GM23338 (cell line): ENCODE measurements around the gene CTNND2. TPM values are rescaled to one million over a fixed set of nuclear protein-coding genes. Genes with fewer than 3 reads are reported as not detected.

Experiments used
- ATAC-seq: fragments of 200-7000 bp; cut with Tn5 transposase; 3 replicates; pipeline ENCODE4 v1.9.1; 2020
- DNase-seq: peaks from one replicate; pipeline ENCODE4 v3.0.0-alpha.2; 2015; ENCODE audit warnings: low spot score
- H2AFZ ChIP-seq: fragments of 200-600 bp; sonication (generic); 2 replicates; pipeline ENCODE4 v1.8.0; 2016; ENCODE audit warnings: antibody characterized with exemption, mild to moderate bottlenecking, moderate library complexity
- H3F3A ChIP-seq: fragments of 200-600 bp; sonication (generic); replicated peaks from 2 replicates; pipeline ENCODE4 v1.8.0; 2017; ENCODE audit warnings: antibody characterized with exemption, mixed run types, low read depth
- H3K27ac ChIP-seq: fragments of 200-600 bp; sonication (generic); 2 replicates; pipeline ENCODE4 v1.6.1; 2016; ENCODE audit warnings: low read depth
- H3K27me3 ChIP-seq: fragments of 200-600 bp; sonication (generic); 2 replicates; pipeline ENCODE4 v1.8.0; 2016; ENCODE audit warnings: mild to moderate bottlenecking, mixed run types, moderate library complexity; ENCODE audit not compliant: insufficient read depth
- H3K36me3 ChIP-seq: fragments of 200-600 bp; sonication (generic); 2 replicates; pipeline ENCODE4 v1.8.0; 2016; ENCODE audit warnings: mild to moderate bottlenecking; ENCODE audit not compliant: insufficient read depth
- H3K4me1 ChIP-seq: fragments of 200-600 bp; sonication (generic); 2 replicates; pipeline ENCODE4 v1.8.0; 2016; ENCODE audit warnings: mild to moderate bottlenecking, moderate library complexity; ENCODE audit not compliant: insufficient read depth
- H3K4me2 ChIP-seq: fragments of 200-600 bp; sonication (generic); 2 replicates; pipeline ENCODE4 v1.7.1; 2017; ENCODE audit warnings: mixed run types
- H3K4me3 ChIP-seq: fragments of 200-600 bp; sonication (generic); 2 replicates; pipeline ENCODE4 v1.6.1; 2016; ENCODE audit warnings: mixed run types
- H3K79me2 ChIP-seq: fragments of 200-600 bp; sonication (generic); replicated peaks from 2 replicates; pipeline ENCODE4 v1.8.0; 2017; ENCODE audit warnings: mild to moderate bottlenecking; ENCODE audit not compliant: insufficient read depth
- H3K9me2 ChIP-seq: fragments of 200-600 bp; sonication (generic); 2 replicates; pipeline ENCODE4 v1.8.0; 2017; ENCODE audit not compliant: insufficient read depth
- H4K20me1 ChIP-seq: fragments of 200-600 bp; sonication (generic); replicated peaks from 2 replicates; pipeline ENCODE4 v1.8.0; 2017; ENCODE audit warnings: mild to moderate bottlenecking; ENCODE audit not compliant: insufficient read depth
- H3K27ac Mint-ChIP-seq: 2 replicates; pipeline ENCODE4 v1.8.0; 2020; ENCODE audit warnings: inconsistent platforms, mild to moderate bottlenecking, moderate library complexity, mixed read lengths
- H3K27me3 Mint-ChIP-seq: 3 replicates; pipeline ENCODE4 v1.8.0; 2022; ENCODE audit warnings: low read depth, mild to moderate bottlenecking, moderate library complexity, mixed read lengths, inconsistent platforms; ENCODE audit not compliant: insufficient read depth, poor library complexity
- H3K36me3 Mint-ChIP-seq: 3 replicates; pipeline ENCODE4 v1.8.0; 2021; ENCODE audit warnings: low read depth, mild to moderate bottlenecking, inconsistent platforms, moderate library complexity, mixed read lengths
- H3K4me1 Mint-ChIP-seq: 3 replicates; pipeline ENCODE4 v1.8.0; 2020; ENCODE audit warnings: mild to moderate bottlenecking, inconsistent platforms, mixed read lengths
- H3K4me3 Mint-ChIP-seq: 3 replicates; pipeline ENCODE4 v1.8.0; 2021; ENCODE audit warnings: moderate library complexity, mild to moderate bottlenecking, inconsistent platforms, mixed read lengths
- H3K9me3 Mint-ChIP-seq: 3 replicates; pipeline ENCODE4 v1.8.0; 2020; ENCODE audit warnings: moderate library complexity, mild to moderate bottlenecking, inconsistent platforms, mixed read lengths
- CREB1 ChIP-seq: fragments of 250-450 bp; sonication (Bioruptor Pico); IDR thresholded peaks from 2 replicates; pipeline ENCODE4 v1.5.0; 2020; ENCODE audit warnings: low read depth, mild to moderate bottlenecking, moderate library complexity
- CTCF ChIP-seq, 2 experiments: fragments of 200-600 bp in 1 of 2; sonication (generic) in 1 of 2; conservative IDR thresholded peaks; 2 replicates each; pipeline versions ENCODE4 v1.5.1 to v1.6.1; 2016 to 2017; ENCODE audit warnings: antibody characterized with exemption in 2 of 2, low read depth in 2 of 2, mild to moderate bottlenecking in 2 of 2, moderate library complexity in 1 of 2
- ETS1 ChIP-seq: IDR thresholded peaks from 2 replicates; pipeline ENCODE4 v1.6.1; 2016; ENCODE audit warnings: antibody characterized with exemption
- EZH2 ChIP-seq: fragments of 200-600 bp; sonication (generic); IDR thresholded peaks from one replicate; pipeline ENCODE4 v1.8.0; 2017; ENCODE audit warnings: antibody characterized with exemption, mild to moderate bottlenecking, low read depth; ENCODE audit not compliant: unreplicated experiment
- EZH2phosphoT487 ChIP-seq: fragments of 200-600 bp; sonication (generic); IDR thresholded peaks from one replicate; pipeline ENCODE4 v1.8.1; 2018; ENCODE audit warnings: antibody characterized with exemption; ENCODE audit not compliant: unreplicated experiment
- NANOG ChIP-seq: IDR thresholded peaks from 2 replicates; pipeline ENCODE4 v1.6.1; 2016; ENCODE audit warnings: antibody characterized with exemption, borderline replicate concordance
- POLR2AphosphoS5 ChIP-seq: IDR thresholded peaks from 2 replicates; pipeline ENCODE4 v1.6.1; 2016; ENCODE audit warnings: antibody characterized with exemption, low read depth
- REST ChIP-seq: IDR thresholded peaks from one replicate; pipeline ENCODE4 v1.6.1; 2018; ENCODE audit warnings: antibody characterized with exemption; ENCODE audit not compliant: unreplicated experiment
- STAT1 ChIP-seq: IDR thresholded peaks from one replicate; pipeline ENCODE4 v1.6.1; 2016; ENCODE audit warnings: antibody characterized with exemption; ENCODE audit not compliant: unreplicated experiment
- ZNF114 ChIP-seq: fragments of 250-450 bp; sonication (Bioruptor Pico); IDR thresholded peaks from 2 replicates; pipeline ENCODE4 v1.5.0; 2020; ENCODE audit warnings: mild to moderate bottlenecking, moderate library complexity
- ZNF331 ChIP-seq: fragments of 250-450 bp; sonication (Bioruptor Pico); IDR thresholded peaks from 2 replicates; pipeline ENCODE4 v1.5.0; 2020; ENCODE audit warnings: low read depth, mild to moderate bottlenecking, moderate library complexity
- ZNF462 ChIP-seq: fragments of 250-450 bp; sonication (Bioruptor Pico); IDR thresholded peaks from 2 replicates; pipeline ENCODE4 v1.5.0; 2020; ENCODE audit warnings: mild to moderate bottlenecking, moderate library complexity
- polyA plus RNA-seq: library from polyadenylated mRNA; unstranded; fragments of >200 nt; fragmentation: Nextera tagmentation; extraction: Ambion mirVana; gene quantifications from 2 replicates; pipeline ENCODE4 v1.2.1, GENCODE V29; 2016
- total RNA-seq: library from RNA; depleted of rRNA; stranded (reverse); fragments of >200 nt; shearing (Covaris generic); gene quantifications from 2 replicates; pipeline ENCODE4 v1.2.3, GENCODE V29; 2014

The CTNND2 gene
- total and polyA plus RNA-seq, 2 experiments from 2014 or later: 5.1 to 7.0 TPM

- no peak overlapping the region for H3K4me3 ChIP-seq
- Mint-ChIP-seq H3K9me3 (no peaks in the 10 kb centered on the region), H3K27ac (no peak overlapping the region), H3K36me3 (no peaks in the 10 kb centered on the region), H3K4me1 (peaks cover 19% of the 10 kb centered on the region), H3K27me3 (no peaks in the 10 kb centered on the region), H3K4me3 (no peak overlapping the region)
- peaks cover 14% of the 10 kb centered on the region for H3K4me1 ChIP-seq
- DNase-seq (no peak), ATAC-seq (no peak)
- no peaks in the 10 kb centered on the region for H3K27me3 ChIP-seq
- H3F3A ChIP-seq: no peaks in the 10 kb centered on the region
- no peak overlapping the region for H3K27ac ChIP-seq
- H3K9me2 ChIP-seq: no peaks in the 10 kb centered on the region
- TF ChIP-seq NANOG (no peak), ETS1 (no peak), CREB1 (CRISPR knock-in tag) (no peak), CTCF (conservative IDR thresholded peaks at IDR 0.05; ENCODE audit: low read depth in 2 of 2) (no peak), STAT1 (no peak), ZNF331 (CRISPR knock-in tag) (no peak), ZNF114 (no peak), POLR2AphosphoS5 (no peak), REST (no peak), EZH2phosphoT487 (no peak), ZNF462 (CRISPR knock-in tag) (no peak), EZH2 (no peak)
- no peaks in the 10 kb centered on the region for H3K79me2 ChIP-seq
- no peak overlapping the region for H3K4me2 ChIP-seq
- H3K36me3 ChIP-seq: no peaks in the 10 kb centered on the region
- no peaks in the 10 kb centered on the region for H4K20me1 ChIP-seq
- H2AFZ ChIP-seq: no peak overlapping the region
These were observed 904.5 kb downstream of the CTNND2 start for GRCh38 chr5:10999714-11000113.
